Measurements from ENCODE around the gene ADGRG6. TPM values are rescaled to one million over a fixed set of nuclear protein-coding genes. Genes with fewer than 3 reads are reported as not detected.

The ADGRG6 gene
- total RNA-seq, 1 experiment from 2014 or later, result 2.5 TPM

DNA sequence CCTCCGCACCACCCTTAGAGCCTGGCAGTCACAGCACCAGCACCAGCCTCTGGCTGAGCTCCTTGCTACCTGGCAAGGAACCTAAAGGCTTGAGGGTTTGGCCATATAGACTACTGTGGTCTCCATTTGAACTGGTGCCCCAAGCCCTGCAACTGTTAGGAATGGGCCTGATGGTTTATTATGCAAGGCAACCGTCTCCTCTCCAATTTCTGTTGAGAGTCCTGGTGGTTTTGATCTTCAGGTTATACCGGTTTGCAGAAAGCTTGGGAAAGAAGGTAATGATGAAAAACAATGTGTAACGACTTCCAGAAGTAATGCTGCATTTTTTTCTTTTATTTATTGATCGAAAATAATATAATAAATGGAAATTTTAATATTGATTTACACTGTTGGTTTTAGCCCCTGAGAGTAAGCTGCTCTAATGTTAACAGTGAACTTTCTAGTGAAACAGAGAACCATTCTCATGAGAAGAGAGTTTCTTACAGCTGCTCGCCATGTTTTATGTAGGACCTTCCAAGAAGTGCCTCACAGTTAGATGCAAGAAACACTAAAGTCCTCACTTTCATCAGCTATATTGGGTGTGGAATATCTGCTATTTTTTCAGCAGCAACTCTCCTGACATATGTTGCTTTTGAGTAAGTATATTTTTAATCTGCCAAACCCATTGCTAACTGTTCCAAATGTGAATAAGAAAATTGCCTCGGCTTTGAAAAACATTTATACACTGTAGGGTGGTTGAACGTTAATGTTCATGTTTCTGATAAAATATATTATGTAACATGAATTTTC lies 112.8 kb downstream of the ADGRG6 start:
- Histone ChIP-seq H3K9ac (ENCODE audit: extremely low read depth, insufficient read length, low read length) (no peak overlapping the region), H3K23me2 (ENCODE audit: insufficient read length, low read depth, low read length, poor library complexity, severe bottlenecking) (no peaks in the 10 kb centered on the region), H3K56ac (ENCODE audit: insufficient read length, low read depth, low read length) (no peak overlapping the region), H2AK5ac (ENCODE audit: insufficient read length, low read length) (no peak overlapping the region), H3K79me2 (ENCODE audit: insufficient read depth, low read length) (no peaks in the 10 kb centered on the region), H3K18ac (ENCODE audit: insufficient read length, low read depth, low read length) (no peak overlapping the region), H4K20me1 (ENCODE audit: control insufficient read depth, insufficient read depth, insufficient read length) (no peaks in the 10 kb centered on the region), H3K14ac (ENCODE audit: insufficient read depth, low read length) (no peak overlapping the region), H3K4me1 (ENCODE audit: insufficient read depth, low read length) (peaks cover 2% of the 10 kb centered on the region; the same call in 1 of the 2 replicates), H3K9me3 (ENCODE audit: control insufficient read depth, low read depth, low read length) (no peaks in the 10 kb centered on the region), H4K91ac (ENCODE audit: insufficient read length, low read depth, low read length) (no peak overlapping the region), H4K5ac (ENCODE audit: insufficient read length, low read depth, low read length) (no peak overlapping the region), H3K4ac (ENCODE audit: low read depth, low read length) (no peak overlapping the region), H3K79me1 (ENCODE audit: insufficient read depth, low read depth, low read length, poor library complexity, severe bottlenecking) (no peaks in the 10 kb centered on the region), H2BK5ac (ENCODE audit: insufficient read length, low read length) (no peak overlapping the region), H3T11ph (ENCODE audit: low read length) (no peak overlapping the region), H2BK20ac (ENCODE audit: low read depth, low read length, poor library complexity, severe bottlenecking) (no peak overlapping the region), H3K27me3 (ENCODE audit: insufficient read depth, low read length) (no peaks in the 10 kb centered on the region), H2BK15ac (ENCODE audit: low read depth, low read length) (no peak overlapping the region), H3K23ac (ENCODE audit: insufficient read length, low read depth, low read length) (no peak overlapping the region), H2BK12ac (ENCODE audit: insufficient read length, low read depth, low read length) (no peak overlapping the region), H2BK120ac (ENCODE audit: low read depth, low read length, poor library complexity, severe bottlenecking) (no peak overlapping the region), H4K8ac (replicated peaks; ENCODE audit: insufficient read length, low read depth, low read length) (no peak overlapping the region), H3K27ac (ENCODE audit: insufficient read length, low read depth, low read length) (no peak overlapping the region), H2AFZ (ENCODE audit: low read length) (no peak overlapping the region), H3K4me2 (ENCODE audit: insufficient read depth, insufficient read length, low read length) (no peak overlapping the region)
- Mint-ChIP-seq H3K27ac (no peak overlapping the region), H3K9me3 (no peaks in the 10 kb centered on the region), H3K4me3 (no peak overlapping the region), H3K36me3 (ENCODE audit: insufficient read depth in 1 of 3, low read depth in 3 of 3) (no peaks in the 10 kb centered on the region), H3K4me1 (peaks cover 26 to 36% of the 10 kb centered on the region in 2 experiments), H3K27me3 (ENCODE audit: low read depth) (no peaks in the 10 kb centered on the region)
- DNase-seq, result no peak
- no CpG with 5 or more reads among the region's 8 CpGs for WGBS (ENCODE audit: extremely low coverage, insufficient read length, low lambda C conversion rate)
- TF ChIP-seq, protein P1, sequence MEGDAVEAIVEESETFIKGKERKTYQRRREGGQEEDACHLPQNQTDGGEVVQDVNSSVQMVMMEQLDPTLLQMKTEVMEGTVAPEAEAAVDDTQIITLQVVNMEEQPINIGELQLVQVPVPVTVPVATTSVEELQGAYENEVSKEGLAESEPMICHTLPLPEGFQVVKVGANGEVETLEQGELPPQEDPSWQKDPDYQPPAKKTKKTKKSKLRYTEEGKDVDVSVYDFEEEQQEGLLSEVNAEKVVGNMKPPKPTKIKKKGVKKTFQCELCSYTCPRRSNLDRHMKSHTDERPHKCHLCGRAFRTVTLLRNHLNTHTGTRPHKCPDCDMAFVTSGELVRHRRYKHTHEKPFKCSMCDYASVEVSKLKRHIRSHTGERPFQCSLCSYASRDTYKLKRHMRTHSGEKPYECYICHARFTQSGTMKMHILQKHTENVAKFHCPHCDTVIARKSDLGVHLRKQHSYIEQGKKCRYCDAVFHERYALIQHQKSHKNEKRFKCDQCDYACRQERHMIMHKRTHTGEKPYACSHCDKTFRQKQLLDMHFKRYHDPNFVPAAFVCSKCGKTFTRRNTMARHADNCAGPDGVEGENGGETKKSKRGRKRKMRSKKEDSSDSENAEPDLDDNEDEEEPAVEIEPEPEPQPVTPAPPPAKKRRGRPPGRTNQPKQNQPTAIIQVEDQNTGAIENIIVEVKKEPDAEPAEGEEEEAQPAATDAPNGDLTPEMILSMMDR (conservative IDR thresholded peaks at IDR 0.05), result no peak
